Measurements from ENCODE around the gene AHCYL2. TPM values are rescaled to one million over a fixed set of nuclear protein-coding genes. Genes with fewer than 3 reads are reported as not detected.
A peak's percentile ranks its signal among the peaks of the same experiment; 100 is the strongest.
"Not testable (repeated sequence)": the region's sequence is repeated elsewhere in the genome, so short reads cannot be mapped to it uniquely, and the experiment has no call there.

Gene AHCYL2
- polyA plus RNA-seq, 1 donor from 2014 or later, result 39.9 TPM

GRCh38 chr7:129367700-129368388 is 143.0 kb downstream of the AHCYL2 start:
- Histone ChIP-seq H3K4me3 (ENCODE audit: low read length) (no peak overlapping the region), H3K4me2 (ENCODE audit: low read length) (no peak overlapping the region), H3K27ac (ENCODE audit: low read length) (no peak overlapping the region)

GRCh38 chr7:129368389-129368986 is 143.7 kb downstream of the AHCYL2 start:
- H3K27ac ChIP-seq (ENCODE audit: low read length), result no peak overlapping the region
- no peak overlapping the region for H3K4me2 ChIP-seq (ENCODE audit: low read length)
- H3K27me3 ChIP-seq (ENCODE audit: insufficient read depth, low read depth, low read length), result no peaks in the 10 kb centered on the region
- H2AFZ ChIP-seq (ENCODE audit: low read depth, low read length), result no peak overlapping the region
- H3K9ac ChIP-seq (ENCODE audit: low read length), result no peak overlapping the region
- no peaks in the 10 kb centered on the region for H3K9me2 ChIP-seq (ENCODE audit: insufficient read depth, low read length)
- no peaks in the 10 kb centered on the region for H3F3A ChIP-seq (ENCODE audit: insufficient read depth, low read length, poor library complexity, severe bottlenecking)
- no peaks in the 10 kb centered on the region for H3K79me2 ChIP-seq (replicated peaks; ENCODE audit: insufficient read depth, low read length)
- no peaks in the 10 kb centered on the region for H4K20me1 ChIP-seq (ENCODE audit: insufficient read depth)
- H3K36me3 ChIP-seq (ENCODE audit: insufficient read depth, low read length), result no peaks in the 10 kb centered on the region
- H3K9me3 ChIP-seq (ENCODE audit: low read length), result no peaks in the 10 kb centered on the region
- no peak overlapping the region for H3K4me3 ChIP-seq (ENCODE audit: low read length)
- TF ChIP-seq RAD21 (conservative IDR thresholded peaks at IDR 0.05) (no peak), TAF1 (IDR thresholded peaks at IDR 0.05; ENCODE audit: low read depth) (no peak), CTCF (IDR thresholded peaks at IDR 0.05; ENCODE audit: poor library complexity, severe bottlenecking) (no peak), MXI1 (conservative IDR thresholded peaks at IDR 0.05; ENCODE audit: poor library complexity, severe bottlenecking) (no peak), EZH2 (IDR thresholded peaks at IDR 0.05; ENCODE audit: borderline replicate concordance, insufficient read depth, low read length, poor library complexity, severe bottlenecking) (no peak), EP300 (conservative IDR thresholded peaks at IDR 0.05; ENCODE audit: poor library complexity, severe bottlenecking) (no peak), POLR2AphosphoS5 (IDR thresholded peaks at IDR 0.05) (no peak), SMC3 (conservative IDR thresholded peaks at IDR 0.05; ENCODE audit: poor library complexity) (no peak)
- TF ChIP-seq, protein P1, sequence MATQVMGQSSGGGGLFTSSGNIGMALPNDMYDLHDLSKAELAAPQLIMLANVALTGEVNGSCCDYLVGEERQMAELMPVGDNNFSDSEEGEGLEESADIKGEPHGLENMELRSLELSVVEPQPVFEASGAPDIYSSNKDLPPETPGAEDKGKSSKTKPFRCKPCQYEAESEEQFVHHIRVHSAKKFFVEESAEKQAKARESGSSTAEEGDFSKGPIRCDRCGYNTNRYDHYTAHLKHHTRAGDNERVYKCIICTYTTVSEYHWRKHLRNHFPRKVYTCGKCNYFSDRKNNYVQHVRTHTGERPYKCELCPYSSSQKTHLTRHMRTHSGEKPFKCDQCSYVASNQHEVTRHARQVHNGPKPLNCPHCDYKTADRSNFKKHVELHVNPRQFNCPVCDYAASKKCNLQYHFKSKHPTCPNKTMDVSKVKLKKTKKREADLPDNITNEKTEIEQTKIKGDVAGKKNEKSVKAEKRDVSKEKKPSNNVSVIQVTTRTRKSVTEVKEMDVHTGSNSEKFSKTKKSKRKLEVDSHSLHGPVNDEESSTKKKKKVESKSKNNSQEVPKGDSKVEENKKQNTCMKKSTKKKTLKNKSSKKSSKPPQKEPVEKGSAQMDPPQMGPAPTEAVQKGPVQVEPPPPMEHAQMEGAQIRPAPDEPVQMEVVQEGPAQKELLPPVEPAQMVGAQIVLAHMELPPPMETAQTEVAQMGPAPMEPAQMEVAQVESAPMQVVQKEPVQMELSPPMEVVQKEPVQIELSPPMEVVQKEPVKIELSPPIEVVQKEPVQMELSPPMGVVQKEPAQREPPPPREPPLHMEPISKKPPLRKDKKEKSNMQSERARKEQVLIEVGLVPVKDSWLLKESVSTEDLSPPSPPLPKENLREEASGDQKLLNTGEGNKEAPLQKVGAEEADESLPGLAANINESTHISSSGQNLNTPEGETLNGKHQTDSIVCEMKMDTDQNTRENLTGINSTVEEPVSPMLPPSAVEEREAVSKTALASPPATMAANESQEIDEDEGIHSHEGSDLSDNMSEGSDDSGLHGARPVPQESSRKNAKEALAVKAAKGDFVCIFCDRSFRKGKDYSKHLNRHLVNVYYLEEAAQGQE (IDR thresholded peaks at IDR 0.05; ENCODE audit: borderline replicate concordance), result no peak

More at GRCh38 chr7:129367700-129368388, 143.0 kb downstream of the AHCYL2 start:
- no peaks in the 10 kb centered on the region for H3K27me3 ChIP-seq (ENCODE audit: insufficient read depth, low read depth, low read length)
- TF ChIP-seq EP300 (conservative IDR thresholded peaks at IDR 0.05; ENCODE audit: poor library complexity, severe bottlenecking), result no peak
- peak; percentile 84 for TF ChIP-seq CTCF (IDR thresholded peaks at IDR 0.05; ENCODE audit: poor library complexity, severe bottlenecking)
- no peak for TF ChIP-seq EZH2 (IDR thresholded peaks at IDR 0.05; ENCODE audit: borderline replicate concordance, insufficient read depth, low read length, poor library complexity, severe bottlenecking)
- TF ChIP-seq SMC3 (conservative IDR thresholded peaks at IDR 0.05; ENCODE audit: poor library complexity), result peak; percentile 86
- TF ChIP-seq POLR2AphosphoS5 (IDR thresholded peaks at IDR 0.05), result no peak
- no peak for TF ChIP-seq MXI1 (conservative IDR thresholded peaks at IDR 0.05; ENCODE audit: poor library complexity, severe bottlenecking)
- peak; percentile 77 for TF ChIP-seq RAD21 (conservative IDR thresholded peaks at IDR 0.05)
- no peak overlapping the region for H3K9ac ChIP-seq (ENCODE audit: low read length)
- H4K20me1 ChIP-seq (ENCODE audit: insufficient read depth), result no peaks in the 10 kb centered on the region
- H3K9me3 ChIP-seq (ENCODE audit: low read length), result no peaks in the 10 kb centered on the region
- H3K9me2 ChIP-seq (ENCODE audit: insufficient read depth, low read length), result no peaks in the 10 kb centered on the region
- no peaks in the 10 kb centered on the region for H3K36me3 ChIP-seq (ENCODE audit: insufficient read depth, low read length)
- no peaks in the 10 kb centered on the region for H3K79me2 ChIP-seq (replicated peaks; ENCODE audit: insufficient read depth, low read length)
- H2AFZ ChIP-seq (ENCODE audit: low read depth, low read length), result no peak overlapping the region
- no peaks in the 10 kb centered on the region for H3F3A ChIP-seq (ENCODE audit: insufficient read depth, low read length, poor library complexity, severe bottlenecking)

DNA sequence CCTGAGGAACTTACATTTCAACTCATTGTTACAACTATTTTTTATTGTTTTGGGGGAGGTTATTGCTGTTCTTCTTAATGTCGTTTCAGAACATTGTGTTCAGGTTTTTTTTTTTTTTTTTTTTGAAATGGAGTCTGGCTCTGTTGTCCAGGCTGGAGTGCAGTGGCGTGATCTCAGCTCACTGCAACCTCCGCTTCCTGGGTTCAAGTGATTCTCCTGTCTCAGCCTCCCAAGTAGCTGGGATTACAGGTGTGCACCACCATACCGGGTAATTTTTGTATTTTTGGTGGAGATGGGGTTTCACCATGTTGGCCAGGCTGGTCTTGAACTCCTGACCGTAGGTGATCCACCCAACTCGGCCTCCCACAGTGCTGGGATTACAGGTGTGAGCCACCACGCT is 144.6 kb downstream of the AHCYL2 start:
- not testable (repeated sequence) for H3K36me3 ChIP-seq (ENCODE audit: insufficient read depth, low read length); H3K79me2 ChIP-seq (replicated peaks; ENCODE audit: insufficient read depth, low read length); H3K4me2 ChIP-seq (ENCODE audit: low read length); H3K27ac ChIP-seq (ENCODE audit: low read length); H3K9me3 ChIP-seq (ENCODE audit: low read length); H2AFZ ChIP-seq (ENCODE audit: low read depth, low read length); H4K20me1 ChIP-seq (ENCODE audit: insufficient read depth); H3K4me3 ChIP-seq (ENCODE audit: low read length); H3K9me2 ChIP-seq (ENCODE audit: insufficient read depth, low read length); H3K27me3 ChIP-seq (ENCODE audit: insufficient read depth, low read depth, low read length); H3K9ac ChIP-seq (ENCODE audit: low read length); H3F3A ChIP-seq (ENCODE audit: insufficient read depth, low read length, poor library complexity, severe bottlenecking)

Measured in neural cell (in vitro differentiated cells).